HG03066 (cell line): Measurements from ENCODE around the gene TOMM20.
"Not testable (repeated sequence)": the region's sequence is repeated elsewhere in the genome, so short reads cannot be mapped to it uniquely, and the experiment has no call there.

ENCODE experiments used
- ATAC-seq: cut with Tn5 transposase; IDR thresholded peaks from one replicate; pipeline ENCODE4 v1.9.1; 2021; ENCODE audit warnings: low read depth; ENCODE audit not compliant: unreplicated experiment

The TOMM20 gene

DNA sequence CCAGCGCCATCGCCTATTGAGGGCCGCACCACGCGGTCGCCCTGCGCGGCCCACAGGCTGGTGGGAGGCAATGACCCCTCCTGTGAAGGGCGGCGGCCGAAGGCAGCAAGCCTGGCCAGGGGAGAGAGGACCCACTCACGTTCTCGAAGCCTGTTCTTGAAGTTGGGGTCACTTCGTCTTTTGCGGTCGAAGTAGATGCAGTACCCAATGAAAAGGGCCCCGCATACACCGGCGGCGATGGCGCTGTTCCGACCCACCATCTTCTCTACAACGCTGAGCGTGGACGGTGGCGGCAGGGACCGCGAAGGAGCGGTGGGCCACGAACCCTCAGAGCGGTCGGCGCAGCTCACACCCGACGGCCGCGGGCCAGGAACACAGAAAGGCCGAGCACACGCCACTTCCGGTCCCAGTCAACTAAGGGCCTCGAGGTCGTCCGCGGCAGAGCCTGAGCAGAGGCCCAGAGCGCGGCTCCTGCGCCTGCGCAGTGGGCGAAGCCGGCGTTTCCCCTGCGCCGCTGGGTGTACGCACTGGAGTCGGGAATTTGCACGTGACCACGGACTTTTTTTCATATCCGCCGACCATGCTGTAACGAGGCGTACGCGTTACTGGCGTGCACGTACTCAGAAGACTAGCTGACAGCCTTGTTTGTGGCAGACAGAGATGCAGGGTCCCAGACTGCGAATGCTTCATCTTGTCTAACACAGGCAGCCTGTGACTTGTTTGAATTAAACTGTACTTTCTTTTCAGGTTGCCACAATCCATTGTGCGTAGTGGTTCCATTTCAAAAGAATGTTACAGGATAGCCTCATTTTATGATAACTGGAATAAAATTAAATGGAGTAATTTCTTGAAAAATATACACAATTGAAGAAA, at the start of gene TOMM20:
Gene TOMM20 (minus strand): TSS at position 382 of the 873 bp plus-strand sequence. CDS start 122 bp downstream, at position 260.
- ATAC-seq, result peak; percentile 93

DNA sequence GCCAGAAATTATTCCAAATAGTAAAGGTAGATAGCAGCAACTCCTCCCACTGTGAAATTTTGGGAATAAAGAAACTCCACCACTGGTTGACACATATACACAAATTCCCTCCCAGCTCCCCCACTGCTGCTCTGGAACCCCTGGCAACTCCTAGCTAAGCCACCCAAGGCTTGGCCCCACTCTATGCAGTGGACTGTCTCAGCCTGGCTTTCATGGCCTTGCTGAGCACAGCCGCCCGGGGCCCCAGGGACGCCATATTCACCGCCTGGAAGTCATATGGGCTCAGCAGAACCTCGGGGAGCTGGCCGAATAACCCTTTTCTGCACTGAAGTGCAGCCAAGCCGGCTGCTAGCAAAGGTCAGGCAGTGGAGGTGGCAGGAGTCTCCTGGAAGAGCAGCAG, 47.8 kb upstream of the TOMM20 start:
- no peak for ATAC-seq

GRCh38 chr1:235169986-235170385, 41.3 kb upstream of the TOMM20 start:
- no peak for ATAC-seq

DNA sequence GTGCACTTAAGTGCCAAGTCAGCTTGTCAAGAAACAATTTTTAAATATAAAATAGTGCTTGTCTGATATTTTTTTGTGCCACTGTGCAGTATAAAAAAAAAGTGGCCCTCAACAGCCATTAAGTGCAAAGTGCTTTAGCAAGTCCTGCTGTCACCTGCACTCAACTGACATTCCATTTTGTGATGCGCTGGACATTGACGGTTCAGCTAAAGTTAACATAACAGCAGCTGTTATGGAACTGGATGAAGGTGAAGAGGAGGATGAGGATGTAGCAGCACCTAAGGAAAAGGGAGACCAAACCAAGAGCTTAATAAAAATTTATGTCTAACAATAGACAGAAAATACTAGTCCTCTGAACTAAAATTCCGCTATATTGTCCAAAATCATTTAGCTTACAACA, 39.7 kb upstream of the TOMM20 start:
- no peak for ATAC-seq

- no peak for ATAC-seq
Measured at GRCh38 chr1:235161685-235162327, 33.2 kb upstream of the TOMM20 start.

GRCh38 chr1:235160957-235161684, 32.5 kb upstream of the TOMM20 start, which contains the start of gene RBM34:
Gene RBM34, minus strand, starts transcription at chr1:235161250. Its CDS starts 24 bp downstream, at chr1:235161226.
- peak; percentile 79 for ATAC-seq

DNA sequence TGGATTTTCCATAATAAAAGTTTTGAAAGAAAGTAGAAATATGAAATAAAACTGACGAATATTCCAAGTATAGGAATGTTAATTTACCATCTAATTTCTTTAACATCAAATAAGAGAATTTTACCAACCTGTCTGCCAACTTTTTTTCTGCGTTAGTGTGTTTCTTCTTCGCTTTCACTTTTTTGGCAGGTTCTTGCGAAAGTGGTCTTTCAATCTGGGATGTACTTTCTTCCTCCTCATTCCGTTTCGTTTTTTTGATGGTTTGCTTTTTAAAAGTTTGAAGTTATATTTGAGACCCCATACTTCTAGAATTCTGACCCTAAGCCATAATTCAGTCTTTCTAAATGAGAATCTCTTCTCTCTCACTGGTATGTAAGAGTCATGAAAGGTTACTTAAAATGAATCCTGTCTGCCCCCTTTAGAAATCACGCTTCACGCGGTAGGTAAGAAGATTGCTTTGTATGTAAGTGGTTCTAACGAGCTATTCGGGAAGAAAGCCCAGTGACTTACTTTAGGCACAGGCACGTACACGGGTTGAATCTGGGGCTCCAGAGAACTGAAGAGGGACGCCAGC, 31.8 kb upstream of the TOMM20 start:
- peak; percentile 43 for ATAC-seq

DNA sequence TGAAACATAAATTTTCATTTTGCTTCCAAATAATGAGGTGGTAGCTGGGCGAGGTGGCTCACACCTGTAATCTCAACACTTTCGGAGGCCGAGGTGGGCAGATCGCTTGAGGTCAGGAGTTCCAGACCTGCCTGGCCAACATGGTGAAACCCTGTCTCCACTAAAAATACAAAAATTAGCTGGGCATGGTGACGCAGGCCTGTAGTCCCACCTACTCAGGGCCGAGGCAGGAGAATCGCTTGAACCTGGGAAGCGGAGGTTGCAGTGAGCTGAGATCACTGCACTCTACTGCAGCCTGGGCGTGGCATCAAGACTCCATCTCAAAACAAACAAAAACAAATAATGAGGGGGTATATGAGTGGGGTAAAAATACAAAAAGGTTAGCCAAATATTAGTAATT, 31.3 kb upstream of the TOMM20 start:
- ATAC-seq, result not testable (repeated sequence)

- ATAC-seq, result not testable (repeated sequence)
Measured at GRCh38 chr1:235159284-235159683, 30.6 kb upstream of the TOMM20 start.

DNA sequence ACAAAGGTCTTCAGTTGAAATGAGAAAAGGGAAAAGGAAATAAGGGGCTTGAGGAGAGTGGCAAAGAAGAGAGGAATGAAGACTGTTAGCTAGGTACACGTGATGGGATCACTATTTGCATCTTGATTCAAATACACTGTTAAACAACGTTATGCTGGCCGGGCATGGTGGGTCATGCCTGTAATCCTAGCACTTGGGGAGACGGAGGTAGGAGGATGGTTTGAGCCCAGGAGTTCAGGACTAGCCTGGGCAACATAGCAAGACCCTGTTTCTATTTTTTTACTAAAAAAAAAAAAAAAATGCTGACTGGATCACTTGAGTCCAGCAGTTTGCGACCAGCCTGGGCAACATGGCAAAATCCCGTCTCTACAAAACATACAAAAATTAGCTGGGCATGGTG, 30.0 kb upstream of the TOMM20 start:
- ATAC-seq, result no peak

GRCh38 chr1:235157150-235157549, 28.5 kb upstream of the TOMM20 start:
- ATAC-seq, result no peak

- ATAC-seq, result no peak
Measured at GRCh38 chr1:235156740-235157139, 28.1 kb upstream of the TOMM20 start.

DNA sequence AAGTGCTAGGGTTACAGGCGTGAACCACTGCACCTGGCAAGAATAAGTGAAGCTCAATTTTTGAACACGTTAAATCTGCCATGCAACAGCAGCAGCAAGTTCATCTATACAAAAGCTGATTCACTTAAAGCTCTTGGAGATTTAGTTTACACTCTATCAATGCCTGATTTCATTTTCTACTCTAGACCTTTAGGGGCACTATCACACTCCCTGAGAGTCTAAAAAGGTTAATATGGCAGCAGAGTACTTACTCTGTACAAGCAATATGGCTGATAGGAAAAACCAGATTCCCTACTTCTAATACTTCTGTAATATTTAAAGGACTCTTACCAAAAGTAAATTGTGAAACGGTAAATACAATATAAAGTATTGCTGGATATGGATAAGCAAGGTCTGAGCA, 27.6 kb upstream of the TOMM20 start:
- ATAC-seq, result no peak

DNA sequence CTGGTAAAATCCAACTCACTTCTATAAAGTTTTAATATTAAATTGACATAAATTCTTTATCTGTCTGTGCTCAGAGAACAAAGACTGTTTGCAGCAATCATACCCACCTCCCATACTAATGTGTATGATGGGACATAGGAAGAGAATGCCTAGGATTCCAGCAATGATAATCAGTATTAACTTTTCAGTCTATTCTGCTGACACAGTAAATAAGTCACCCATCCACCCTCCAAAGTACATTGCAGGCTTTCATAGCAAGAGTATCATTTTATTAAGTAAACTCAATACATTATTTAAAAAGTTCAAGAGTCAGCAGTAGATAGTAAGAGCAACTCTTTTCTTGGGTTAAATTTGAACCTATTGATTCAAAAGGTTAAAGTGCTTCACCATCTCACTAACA, 23.6 kb upstream of the TOMM20 start:
- ATAC-seq, result no peak

DNA sequence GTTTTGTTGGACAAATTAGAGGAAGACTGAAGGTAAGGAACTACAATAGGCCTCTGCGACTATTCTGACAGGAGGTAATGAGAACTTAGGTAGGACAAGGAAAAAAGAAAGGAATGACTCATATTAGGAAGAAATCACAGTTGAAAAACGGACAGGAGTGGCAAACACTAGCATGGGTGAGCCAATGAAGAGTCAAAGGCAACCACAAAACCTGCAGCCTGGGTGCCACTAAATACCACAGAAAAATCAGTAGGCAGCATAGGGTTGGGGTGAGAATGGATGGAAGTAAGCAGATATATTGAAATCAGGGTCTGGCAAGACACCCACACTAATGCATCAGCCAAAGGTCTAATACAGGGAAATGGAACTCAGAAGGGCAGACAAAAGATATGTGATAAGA, 22.4 kb upstream of the TOMM20 start:
- no peak for ATAC-seq

- ATAC-seq, result no peak
Measured at GRCh38 chr1:235149824-235150223, 21.2 kb upstream of the TOMM20 start.

GRCh38 chr1:235147269-235147668, 18.6 kb upstream of the TOMM20 start:
- no peak for ATAC-seq

DNA sequence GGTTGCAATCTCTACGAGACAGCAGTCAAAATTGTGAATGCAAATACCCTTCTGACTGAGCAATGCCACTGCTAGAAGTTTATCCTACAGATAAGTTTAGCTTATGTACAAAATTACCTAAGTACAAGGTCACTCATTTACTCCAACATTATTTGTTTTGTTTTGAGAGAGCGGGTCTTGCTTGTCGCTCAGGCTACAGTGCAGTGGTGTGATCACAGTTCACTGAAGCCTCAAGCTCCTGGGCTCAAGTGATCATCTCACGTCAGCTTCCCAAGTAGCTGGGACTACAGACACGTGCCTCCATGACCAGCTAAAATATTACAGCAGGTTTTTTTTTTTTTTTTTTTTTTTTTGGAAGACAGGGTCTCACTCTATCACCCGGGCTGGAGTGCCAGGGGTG, 17.0 kb upstream of the TOMM20 start:
- no peak for ATAC-seq

DNA sequence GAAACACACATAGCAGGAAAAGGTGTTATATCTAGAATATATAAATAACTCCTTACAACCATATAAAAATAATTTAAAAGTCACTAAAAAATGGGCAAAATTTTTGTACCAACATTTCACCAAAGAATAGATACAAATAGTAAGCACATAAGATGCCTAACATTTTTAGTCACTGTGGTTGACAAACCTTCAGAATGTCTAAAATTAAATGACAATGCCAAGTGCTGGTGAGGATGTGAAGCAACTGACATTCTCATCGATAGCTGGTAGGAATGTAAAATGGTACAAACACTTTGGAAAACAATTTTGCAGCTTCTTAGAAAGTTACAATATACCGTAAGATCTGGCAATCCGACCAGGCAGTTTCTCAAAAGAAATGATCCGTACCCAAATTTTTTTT, 14.4 kb upstream of the TOMM20 start:
- ATAC-seq, result no peak

DNA sequence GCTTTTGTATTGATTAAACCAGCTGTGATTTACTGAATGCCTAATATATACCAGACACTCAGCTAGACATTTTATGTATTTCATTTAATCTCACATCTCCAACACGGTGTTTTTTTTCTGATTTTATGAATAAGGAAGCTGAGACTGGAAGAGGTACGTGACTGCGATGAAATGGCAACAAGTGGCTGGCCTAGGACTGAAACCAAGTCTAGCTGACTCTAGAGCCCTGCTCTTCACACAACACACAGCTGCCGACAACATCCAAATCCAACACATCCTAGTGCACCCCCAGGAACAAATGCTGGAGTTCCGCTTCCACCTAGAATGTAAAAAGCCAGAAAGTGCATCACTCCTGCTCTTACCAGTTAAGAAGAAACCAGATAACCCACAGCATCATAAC, 10.7 kb upstream of the TOMM20 start:
- no peak for ATAC-seq

GRCh38 chr1:235138821-235139220, 10.2 kb upstream of the TOMM20 start:
- no peak for ATAC-seq
